ELF-1 (cell line): Measurements from ENCODE around the gene HGS.

Experiments
- DNase-seq: peaks from one replicate; pipeline ENCODE4 v3.0.0-alpha.2; 2016; ENCODE audit warnings: low read depth, low spot score

HGS gene

GRCh38 chr17:81684442-81684911, 666 bp downstream of the HGS start:
- DNase-seq: peak; percentile 55

GRCh38 chr17:81685108-81685507, 1.3 kb downstream of the HGS start:
- no peak for DNase-seq

- DNase-seq: no peak
Observed at GRCh38 chr17:81686614-81687013, 2.8 kb downstream of the HGS start.

DNA sequence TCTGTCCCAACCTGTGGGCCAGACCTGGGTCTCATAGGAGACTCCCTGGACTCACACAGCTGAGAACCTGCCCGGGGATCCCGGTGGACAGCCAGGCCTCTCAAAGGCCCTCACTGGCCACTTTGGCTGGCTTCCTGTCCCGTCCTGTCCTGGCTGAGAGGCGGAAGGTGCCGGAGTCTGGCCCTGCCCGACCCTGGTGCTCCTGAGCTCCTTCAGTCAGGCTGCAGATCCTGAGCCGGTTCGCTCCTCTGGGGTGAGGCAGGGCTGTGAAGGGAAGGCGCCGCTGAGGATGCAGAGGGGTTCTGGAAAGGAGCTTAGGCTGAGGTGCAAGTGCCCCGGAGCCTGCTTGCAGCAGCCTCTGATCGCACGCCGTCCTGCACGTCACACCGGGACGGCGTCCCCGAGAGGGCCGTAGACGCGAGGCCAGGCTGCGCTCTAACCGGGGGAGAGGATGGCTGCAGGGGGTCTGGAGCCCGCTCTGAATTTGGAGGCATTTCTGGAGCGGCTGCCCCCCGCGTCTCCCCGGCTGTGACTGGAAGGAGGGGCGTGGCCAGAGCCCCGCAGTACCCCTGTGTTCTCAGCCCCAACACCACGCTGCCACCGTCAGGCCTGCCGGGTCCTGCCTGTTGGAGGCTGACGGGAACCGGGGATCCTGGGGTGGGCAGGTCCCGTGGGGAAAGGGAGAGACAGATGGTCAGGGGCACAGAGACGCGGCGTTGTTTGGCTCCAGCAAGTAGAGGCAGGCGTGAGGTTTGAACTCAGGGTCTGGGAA, 4.1 kb downstream of the HGS start:
- no peak for DNase-seq

GRCh38 chr17:81688616-81689015, 4.8 kb downstream of the HGS start:
- no peak for DNase-seq

DNA sequence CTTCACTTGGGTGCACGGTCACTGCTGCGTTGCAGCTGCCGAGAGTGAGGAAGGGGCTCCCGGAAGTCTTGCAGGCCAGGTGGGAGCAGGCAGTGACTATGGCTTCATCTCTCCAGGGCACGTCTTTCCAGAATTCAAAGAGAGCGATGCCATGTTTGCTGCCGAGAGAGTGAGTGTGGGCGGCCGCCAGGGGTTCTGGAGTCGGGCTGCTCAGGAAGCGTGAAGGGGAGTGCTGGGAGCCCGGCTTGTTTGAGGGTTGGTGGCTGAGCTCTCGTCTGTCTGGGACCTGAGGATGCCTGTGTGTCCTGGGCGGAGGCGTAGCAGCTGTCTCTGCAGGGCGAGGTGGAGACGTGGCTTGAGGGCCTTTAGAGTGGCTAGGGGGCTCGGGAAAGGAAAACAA, 6.3 kb downstream of the HGS start:
- no peak for DNase-seq

GRCh38 chr17:81690549-81690948, 6.7 kb downstream of the HGS start:
- DNase-seq: no peak

GRCh38 chr17:81691196-81691595, 7.4 kb downstream of the HGS start:
- no peak for DNase-seq

DNA sequence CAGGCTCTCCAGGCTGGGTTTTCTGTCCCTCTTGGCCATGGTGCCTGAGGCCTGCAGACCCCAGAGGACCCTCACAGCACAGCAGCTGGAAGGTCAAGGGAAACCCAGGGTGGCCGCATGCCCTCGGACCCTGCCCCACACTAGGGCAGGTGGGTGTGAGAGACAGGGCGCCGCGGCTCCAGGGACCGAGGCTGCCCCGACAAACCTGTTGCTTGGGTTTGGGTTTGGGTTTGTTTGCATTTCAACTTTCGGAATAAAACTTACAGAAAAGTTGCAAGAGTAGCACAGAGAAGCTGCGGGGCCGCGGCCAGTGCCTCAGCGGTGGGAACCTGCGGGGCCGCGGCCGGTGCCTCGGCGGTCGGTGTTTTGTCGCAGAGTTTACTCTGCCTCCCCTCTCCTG, 7.8 kb downstream of the HGS start:
- DNase-seq: no peak

DNA sequence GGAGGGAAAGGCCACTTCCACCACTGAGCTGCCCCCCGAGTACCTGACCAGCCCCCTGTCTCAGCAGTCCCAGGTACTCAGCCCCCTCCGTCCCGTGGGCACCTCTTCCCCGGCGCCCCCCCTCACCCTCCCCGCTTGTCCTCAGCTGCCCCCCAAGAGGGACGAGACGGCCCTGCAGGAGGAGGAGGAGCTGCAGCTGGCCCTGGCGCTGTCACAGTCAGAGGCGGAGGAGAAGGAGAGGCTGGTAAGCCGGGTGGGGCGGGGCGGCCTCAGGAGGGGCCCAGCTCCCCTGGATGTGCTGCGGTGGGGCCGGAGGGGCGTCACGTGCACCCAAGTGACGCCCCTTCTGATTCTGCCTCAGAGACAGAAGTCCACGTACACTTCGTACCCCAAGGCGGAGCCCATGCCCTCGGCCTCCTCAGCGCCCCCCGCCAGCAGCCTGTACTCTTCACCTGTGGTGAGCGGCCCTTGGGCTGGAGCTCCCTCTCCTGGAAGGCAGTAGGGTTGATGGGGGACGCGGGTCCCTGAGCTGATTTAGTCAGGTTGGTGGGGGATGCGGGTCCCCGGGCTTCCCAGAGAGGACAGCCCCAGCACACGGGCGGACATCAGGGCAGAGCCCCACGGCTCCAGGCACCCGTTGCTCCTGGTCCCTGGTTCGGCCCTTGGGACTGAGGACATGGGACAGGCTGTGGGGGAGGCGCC, 9.8 kb downstream of the HGS start:
- DNase-seq: no peak

- DNase-seq: no peak
Observed at GRCh38 chr17:81694810-81695209, 11.0 kb downstream of the HGS start.

GRCh38 chr17:81695211-81695610, 11.4 kb downstream of the HGS start:
- DNase-seq: no peak

DNA sequence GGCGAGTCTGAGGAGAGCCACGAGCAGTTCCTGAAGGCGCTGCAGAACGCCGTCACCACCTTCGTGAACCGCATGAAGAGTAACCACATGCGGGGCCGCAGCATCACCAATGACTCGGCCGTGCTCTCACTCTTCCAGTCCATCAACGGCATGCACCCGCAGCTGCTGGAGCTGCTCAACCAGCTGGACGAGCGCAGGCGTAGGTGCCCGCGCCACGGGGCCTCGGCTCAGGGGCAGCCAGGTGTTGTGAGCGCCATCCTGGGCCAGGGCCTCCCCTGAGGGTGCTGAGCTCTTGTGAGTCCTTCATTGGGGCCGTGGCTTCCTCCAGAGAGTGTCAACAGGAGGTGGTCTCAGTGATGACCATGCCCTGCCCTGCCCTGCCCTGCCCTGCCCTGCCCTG, 12.0 kb downstream of the HGS start:
- DNase-seq: no peak

- DNase-seq: no peak
Observed at GRCh38 chr17:81696218-81696941, 12.6 kb downstream of the HGS start.

- DNase-seq: no peak
Observed at GRCh38 chr17:81697261-81698044, 13.6 kb downstream of the HGS start.

DNA sequence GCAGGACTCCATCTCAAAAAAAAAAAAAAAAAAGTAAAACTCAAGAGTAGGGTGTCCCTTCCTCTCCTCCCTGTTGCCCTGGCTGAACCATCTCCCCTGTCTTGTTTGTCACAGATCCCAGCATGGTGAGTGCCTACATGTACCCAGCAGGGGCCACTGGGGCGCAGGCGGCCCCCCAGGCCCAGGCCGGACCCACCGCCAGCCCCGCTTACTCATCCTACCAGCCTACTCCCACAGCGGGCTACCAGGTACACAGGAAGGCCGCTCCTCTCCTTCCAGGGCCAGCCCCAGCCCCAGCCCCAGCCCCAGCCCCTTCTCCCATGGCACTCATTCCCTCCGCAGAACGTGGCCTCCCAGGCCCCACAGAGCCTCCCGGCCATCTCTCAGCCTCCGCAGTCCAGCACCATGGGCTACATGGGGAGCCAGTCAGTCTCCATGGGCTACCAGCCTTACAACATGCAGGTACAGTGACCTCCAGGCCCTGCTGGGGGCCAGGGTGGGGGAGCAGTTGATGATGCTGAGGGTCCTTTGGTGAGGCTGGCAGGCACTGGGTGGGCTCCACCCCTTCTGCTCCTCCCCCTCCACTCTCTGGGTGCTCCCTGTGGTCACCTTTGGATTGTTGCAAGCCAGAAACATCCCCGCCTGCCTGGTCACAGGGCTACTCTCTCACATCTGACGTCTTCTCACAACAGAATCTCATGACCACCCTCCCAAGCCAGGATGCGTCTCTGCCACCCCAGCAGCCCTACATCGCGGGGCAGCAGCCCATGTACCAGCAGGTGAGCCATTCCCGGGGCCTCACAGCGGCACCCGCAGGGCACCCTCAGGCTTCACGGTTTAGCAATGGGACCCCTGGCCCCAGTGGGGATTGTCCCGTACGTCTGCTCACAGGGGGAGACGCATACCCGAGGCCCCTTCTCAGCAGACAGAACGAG, 16.8 kb downstream of the HGS start:
- DNase-seq: no peak

- peak; percentile 23 for DNase-seq
Observed at GRCh38 chr17:81701288-81702071, 17.7 kb downstream of the HGS start.

GRCh38 chr17:81702934-81703746, 19.3 kb downstream of the HGS start, which contains the start of gene MRPL12:
TSS of gene MRPL12 (plus strand) at chr17:81703367. CDS start at chr17:81703502, 135 bp downstream.
- peak; percentile 95 for DNase-seq
